GM18868 (cell line): ENCODE data around the gene COL9A3.

Experiments
- ATAC-seq: cut with Tn5 transposase; IDR thresholded peaks from one replicate; pipeline ENCODE4 v1.9.1; 2021; ENCODE audit warnings: mild to moderate bottlenecking, moderate library complexity; ENCODE audit not compliant: unreplicated experiment

COL9A3 gene

GRCh38 chr20:62816884-62817873 is at the start of gene COL9A3:
Gene COL9A3, plus strand, starts transcription at chr20:62817050. Its CDS starts 15 bp downstream, at chr20:62817065.
- no peak for ATAC-seq

DNA sequence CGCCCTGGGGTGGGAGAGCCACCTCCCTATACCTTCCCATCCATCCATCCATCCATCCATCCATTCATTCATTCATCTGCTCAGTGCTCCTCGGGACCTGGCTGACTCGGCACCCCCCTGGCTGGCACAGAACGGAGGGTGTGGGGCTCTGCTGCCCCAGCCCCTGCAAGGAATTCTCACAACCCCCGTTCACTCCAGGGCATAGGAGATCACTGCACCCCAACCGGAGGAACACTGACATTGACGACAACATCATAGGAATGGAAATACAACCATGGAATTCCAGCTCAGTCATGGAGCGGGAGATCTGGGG is 48.7 kb upstream of the COL9A3 start:
- no peak for ATAC-seq

GRCh38 chr20:62768551-62769287 is 48.1 kb upstream of the COL9A3 start:
- no peak for ATAC-seq

- no peak for ATAC-seq
Observed at GRCh38 chr20:62769346-62770071, 47.3 kb upstream of the COL9A3 start.

- no peak for ATAC-seq
Observed at GRCh38 chr20:62770111-62770910, 46.5 kb upstream of the COL9A3 start.

GRCh38 chr20:62770916-62771315 is 45.9 kb upstream of the COL9A3 start:
- no peak for ATAC-seq

- no peak for ATAC-seq
Observed at GRCh38 chr20:62771396-62772102, 45.3 kb upstream of the COL9A3 start.

DNA sequence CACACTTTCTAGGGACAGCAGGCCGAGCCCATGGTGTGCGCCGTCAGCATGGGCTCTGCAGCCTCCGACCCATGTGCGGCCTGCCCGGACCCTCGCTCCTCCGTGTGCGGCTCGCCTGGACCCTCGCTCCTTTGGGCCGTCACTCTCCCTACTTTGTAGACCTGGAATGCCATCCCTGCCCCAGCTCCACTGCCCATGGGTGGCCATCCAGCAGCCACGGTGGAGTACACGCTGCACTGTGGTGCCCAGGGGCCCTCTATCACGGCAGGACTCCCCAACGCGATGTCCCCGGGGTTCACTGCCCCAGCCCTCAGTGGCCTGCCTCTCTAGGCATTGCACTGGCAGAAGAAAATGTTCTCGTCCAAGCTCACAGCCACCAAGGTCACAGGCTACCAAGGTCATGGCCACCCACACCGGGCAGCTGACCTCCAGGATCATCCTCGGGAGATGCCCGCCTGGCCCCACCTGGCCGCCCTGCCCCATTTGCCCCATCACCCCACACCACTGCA is 44.7 kb upstream of the COL9A3 start:
- no peak for ATAC-seq

- ATAC-seq, result no peak
Observed at GRCh38 chr20:62772619-62772989, 44.2 kb upstream of the COL9A3 start.

- ATAC-seq, result no peak
Observed at GRCh38 chr20:62772990-62773844, 43.6 kb upstream of the COL9A3 start.

DNA sequence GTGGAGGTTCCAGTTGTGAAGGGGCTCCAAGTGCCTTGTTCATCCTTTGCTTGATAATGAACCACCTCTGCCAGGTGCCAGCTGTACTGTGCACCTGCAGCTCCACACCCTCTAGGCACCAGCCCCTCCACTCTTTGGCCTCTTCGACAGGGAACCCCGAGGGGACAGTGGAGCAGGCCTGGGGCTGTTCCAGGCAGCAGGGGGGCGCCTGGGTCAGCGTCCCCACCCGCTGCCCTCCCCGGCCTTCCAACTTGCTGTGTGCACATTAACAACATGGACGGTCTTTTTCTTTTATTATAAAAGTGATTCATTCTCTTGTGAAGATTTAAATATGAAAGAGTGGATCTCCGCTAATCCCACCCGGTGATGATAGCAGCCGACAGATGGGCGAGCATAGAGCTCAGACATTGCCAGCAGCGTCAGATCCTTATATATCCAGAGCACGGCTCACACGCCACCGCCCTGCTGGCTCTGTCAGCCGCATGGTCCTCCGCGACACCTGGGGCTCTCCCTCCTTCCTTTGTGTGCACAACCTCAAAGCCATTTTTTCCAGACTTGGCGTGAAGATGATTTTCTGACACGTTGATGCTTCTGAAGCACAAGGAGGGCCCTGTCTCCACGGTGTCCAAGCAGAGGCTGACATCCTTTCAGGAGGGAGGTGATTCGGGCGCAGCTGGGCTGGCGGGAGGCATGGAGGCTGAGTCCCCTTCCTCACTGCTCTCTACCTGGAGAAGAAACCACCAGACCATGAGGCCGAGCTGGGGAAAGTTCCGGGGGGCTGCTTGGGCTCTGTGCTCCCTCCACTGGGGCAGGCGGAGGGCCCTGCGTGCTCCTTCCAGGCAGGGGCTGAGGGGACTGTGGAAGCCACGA is 42.8 kb upstream of the COL9A3 start:
- ATAC-seq, result no peak

DNA sequence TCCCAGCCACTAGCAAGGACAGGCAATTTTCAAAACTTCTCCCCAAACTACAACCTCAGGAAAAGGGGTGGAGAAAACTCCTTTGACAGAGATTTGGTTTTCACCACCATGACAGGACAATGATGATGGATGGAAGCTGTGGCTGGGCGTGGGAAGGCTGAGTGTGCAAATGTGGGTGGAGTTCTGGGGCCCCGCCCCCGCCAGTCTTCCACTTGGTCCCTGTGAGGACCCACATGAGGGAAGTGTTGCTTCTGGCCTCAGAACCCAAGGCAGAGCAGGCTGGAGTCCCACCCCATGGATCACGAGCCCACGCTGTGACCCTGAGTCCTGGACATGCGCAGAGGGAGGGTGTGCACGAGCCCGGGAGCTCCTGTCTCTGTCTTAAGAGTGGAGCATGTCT is 42.1 kb upstream of the COL9A3 start:
- ATAC-seq, result no peak

DNA sequence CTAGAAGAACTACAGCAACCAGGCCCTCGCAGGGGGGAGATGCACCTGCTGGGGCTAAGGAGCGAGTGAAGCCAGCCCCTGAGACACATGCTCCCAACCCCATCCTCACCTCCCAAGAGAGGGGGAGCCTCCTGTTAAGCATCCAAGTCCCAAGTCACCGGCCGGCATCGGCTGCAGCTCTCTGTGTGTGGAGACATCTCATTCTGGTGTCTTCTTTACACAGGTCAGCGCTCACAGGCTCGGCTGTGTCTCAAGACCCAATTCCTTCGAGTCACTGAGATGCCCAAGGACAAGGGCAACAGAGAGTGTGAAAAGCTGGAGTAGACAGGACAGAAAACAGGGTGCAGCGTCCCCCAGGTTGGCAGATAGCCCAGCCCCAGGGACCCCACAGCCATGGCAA is 41.6 kb upstream of the COL9A3 start:
- ATAC-seq, result no peak

- no peak for ATAC-seq
Observed at GRCh38 chr20:62776035-62776691, 40.7 kb upstream of the COL9A3 start.

DNA sequence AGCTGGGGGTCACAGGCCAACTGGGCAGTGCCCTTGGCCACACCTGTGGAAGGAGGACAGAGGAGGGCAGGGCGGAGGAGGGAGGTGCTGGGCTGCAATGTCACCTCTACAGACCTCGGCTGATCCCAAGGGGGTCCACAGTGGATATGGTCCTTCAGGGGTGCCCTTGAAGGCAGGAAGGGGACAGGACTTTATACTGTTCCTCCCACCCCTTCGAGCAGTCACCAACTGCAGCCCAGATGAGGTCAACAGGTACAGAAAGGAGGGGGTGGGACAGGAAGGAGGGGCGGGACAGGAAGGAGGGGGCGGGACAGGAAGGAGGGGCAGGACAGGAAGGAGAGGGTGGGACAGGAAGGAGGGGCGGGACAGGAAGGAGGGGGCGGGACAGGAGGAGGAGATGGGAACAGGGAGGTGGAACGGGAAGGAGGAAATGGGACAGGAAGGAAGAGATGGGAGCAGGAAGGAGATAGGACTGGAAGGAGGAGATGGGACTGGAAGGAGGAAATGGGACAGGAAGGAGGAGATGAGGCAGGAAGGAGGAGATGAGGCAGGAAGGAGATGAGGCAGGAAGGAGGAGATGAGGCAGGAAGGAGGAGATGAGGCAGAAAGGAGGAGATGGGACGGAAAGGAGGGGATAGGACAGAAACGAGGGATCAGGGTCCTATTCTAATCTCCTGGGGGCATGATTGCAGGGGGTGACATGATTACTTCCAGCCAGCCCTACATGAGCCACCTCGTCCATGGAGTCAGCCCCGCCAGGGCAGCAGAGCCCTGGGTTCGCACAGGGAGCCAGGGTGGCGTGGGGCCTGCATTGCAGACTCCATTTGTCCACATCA is 39.9 kb upstream of the COL9A3 start:
- no peak for ATAC-seq

- ATAC-seq, result no peak
Observed at GRCh38 chr20:62777528-62777830, 39.4 kb upstream of the COL9A3 start.

- ATAC-seq, result no peak
Observed at GRCh38 chr20:62778058-62778457, 38.8 kb upstream of the COL9A3 start.
